ENCODE data around the gene TALDO1. TPM values are rescaled to one million over a fixed set of nuclear protein-coding genes. Genes with fewer than 3 reads are reported as not detected.

The TALDO1 gene
- total RNA-seq, 1 experiment from 2014 or later, result 268 TPM

- no CpG with 5 or more reads among the region's 15 CpGs for WGBS (ENCODE audit: extremely low coverage, insufficient read length, low lambda C conversion rate)
- no peak overlapping the region for H3K4me2 ChIP-seq (ENCODE audit: insufficient read depth, insufficient read length, low read length)
- peaks cover 4% of the 10 kb centered on the region; the same call in 1 of the 2 replicates for H3K79me2 ChIP-seq (ENCODE audit: insufficient read depth, low read length)
These were observed 24.4 kb downstream of the TALDO1 start for GRCh38 chr11:771617-772204.

More at GRCh38 chr11:771617-772204, 24.4 kb downstream of the TALDO1 start:
- no peaks in the 10 kb centered on the region for H3K9me3 ChIP-seq (ENCODE audit: control insufficient read depth, low read depth, low read length)
- H3K23ac ChIP-seq (ENCODE audit: insufficient read length, low read depth, low read length), result no peak overlapping the region
- H2BK20ac ChIP-seq (ENCODE audit: low read depth, low read length, poor library complexity, severe bottlenecking), result no peak overlapping the region
- Mint-ChIP-seq H3K4me3 (no peak overlapping the region), H3K27me3 (ENCODE audit: low read depth) (no peaks in the 10 kb centered on the region), H3K36me3 (ENCODE audit: insufficient read depth in 1 of 3, low read depth in 3 of 3) (peaks cover 5 to 31% (median 23%) of the 10 kb centered on the region in 3 experiments; a peak in 6 of 7 replicates), H3K4me1 (peaks cover 10 to 14% of the 10 kb centered on the region in 2 experiments), H3K9me3 (no peaks in the 10 kb centered on the region), H3K27ac (no peak overlapping the region)
- no peak overlapping the region for H2BK12ac ChIP-seq (ENCODE audit: insufficient read length, low read depth, low read length)
- H3K56ac ChIP-seq (ENCODE audit: insufficient read length, low read depth, low read length), result no peak overlapping the region
- H2BK15ac ChIP-seq (ENCODE audit: low read depth, low read length), result no peak overlapping the region
- H4K5ac ChIP-seq (ENCODE audit: insufficient read length, low read depth, low read length), result no peak overlapping the region
- H3K4me1 ChIP-seq (ENCODE audit: insufficient read depth, low read length), result no peaks in the 10 kb centered on the region
- no peak overlapping the region for H3T11ph ChIP-seq (ENCODE audit: low read length)
- no peak overlapping the region for H2AFZ ChIP-seq (ENCODE audit: low read length)
- H3K9ac ChIP-seq (ENCODE audit: extremely low read depth, insufficient read length, low read length), result no peak overlapping the region
- H2BK120ac ChIP-seq (ENCODE audit: low read depth, low read length, poor library complexity, severe bottlenecking), result no peak overlapping the region
- no peak overlapping the region for H3K14ac ChIP-seq (ENCODE audit: insufficient read depth, low read length)
- no peak overlapping the region for H2BK5ac ChIP-seq (ENCODE audit: insufficient read length, low read length)
- H3K27ac ChIP-seq (ENCODE audit: insufficient read length, low read depth, low read length), result no peak overlapping the region
- H3K79me1 ChIP-seq (ENCODE audit: insufficient read depth, low read depth, low read length, poor library complexity, severe bottlenecking), result peaks cover 8% of the 10 kb centered on the region
- H3K23me2 ChIP-seq (ENCODE audit: insufficient read length, low read depth, low read length, poor library complexity, severe bottlenecking), result peaks cover 6% of the 10 kb centered on the region
- no peak overlapping the region for H3K18ac ChIP-seq (ENCODE audit: insufficient read length, low read depth, low read length)
- no peaks in the 10 kb centered on the region for H3K27me3 ChIP-seq (ENCODE audit: insufficient read depth, low read length)
- H3K4ac ChIP-seq (ENCODE audit: low read depth, low read length), result no peak overlapping the region
- peak; percentile 53 for DNase-seq
- H4K8ac ChIP-seq (replicated peaks; ENCODE audit: insufficient read length, low read depth, low read length), result no peak overlapping the region
- no peak for TF ChIP-seq CTCF (conservative IDR thresholded peaks at IDR 0.05)
- H2AK5ac ChIP-seq (ENCODE audit: insufficient read length, low read length), result no peak overlapping the region
- no peak overlapping the region for H4K91ac ChIP-seq (ENCODE audit: insufficient read length, low read depth, low read length)
- no peaks in the 10 kb centered on the region for H4K20me1 ChIP-seq (ENCODE audit: control insufficient read depth, insufficient read depth, insufficient read length)

Measured in H9 (cell line).